Fibroblast of upper back skin (primary cell): ENCODE data around the gene SETMAR.
A peak's percentile ranks its signal among the peaks of the same experiment; 100 is the strongest.
"Not testable (repeated sequence)": the region's sequence is repeated elsewhere in the genome, so short reads cannot be mapped to it uniquely, and the experiment has no call there.

Experiments used
- DNase-seq: peaks from one replicate; pipeline ENCODE4 v3.0.0-alpha.2; 2013

The SETMAR gene

GRCh38 chr3:4314688-4315087 lies 11.5 kb downstream of the SETMAR start:
- no peak for DNase-seq

DNA sequence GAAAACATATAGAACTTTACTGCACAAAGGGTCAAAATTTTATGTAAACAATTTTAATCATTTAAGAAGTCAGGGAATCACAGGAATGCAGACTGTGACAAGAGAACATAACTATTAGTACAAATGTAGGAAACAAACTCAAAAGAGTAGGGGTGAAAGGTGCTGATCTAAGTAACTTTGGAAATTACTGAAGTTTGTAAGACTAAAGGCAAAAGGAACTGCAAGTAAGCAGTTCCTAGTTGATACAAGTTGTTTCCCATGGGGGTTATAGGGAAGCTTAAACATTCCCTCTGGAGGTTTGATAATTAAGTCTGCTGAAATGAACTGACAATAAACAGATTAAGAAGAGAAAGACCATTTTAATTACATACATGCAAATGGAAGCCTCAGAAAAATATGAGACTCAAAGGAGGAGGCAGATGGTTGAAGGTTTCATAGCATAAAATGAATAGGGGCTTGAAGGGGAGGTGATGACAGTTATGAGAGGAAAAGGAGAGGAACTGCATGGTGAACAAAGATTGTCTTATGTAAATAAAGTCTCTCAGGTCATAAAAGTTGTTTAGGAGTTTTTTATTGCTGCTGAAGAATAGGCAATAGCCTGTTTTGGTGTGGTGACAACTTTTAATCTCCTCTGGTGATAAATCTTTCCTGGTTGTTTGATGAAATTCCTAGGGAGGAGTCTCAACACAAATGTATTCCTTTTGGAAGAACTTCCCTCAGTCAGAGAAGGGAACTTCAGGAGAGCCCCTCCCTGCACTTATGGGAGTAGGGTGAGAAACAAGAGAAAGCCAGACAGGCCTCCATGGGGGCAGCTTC lies 17.1 kb downstream of the SETMAR start:
- no peak for DNase-seq

GRCh38 chr3:4321732-4322131 lies 18.6 kb downstream of the SETMAR start:
- DNase-seq, result no peak

GRCh38 chr3:4322635-4323034 lies 19.5 kb downstream of the SETMAR start:
- DNase-seq, result peak; percentile 89

GRCh38 chr3:4323246-4324027 lies 20.3 kb downstream of the SETMAR start:
- DNase-seq, result peak; percentile 28

DNA sequence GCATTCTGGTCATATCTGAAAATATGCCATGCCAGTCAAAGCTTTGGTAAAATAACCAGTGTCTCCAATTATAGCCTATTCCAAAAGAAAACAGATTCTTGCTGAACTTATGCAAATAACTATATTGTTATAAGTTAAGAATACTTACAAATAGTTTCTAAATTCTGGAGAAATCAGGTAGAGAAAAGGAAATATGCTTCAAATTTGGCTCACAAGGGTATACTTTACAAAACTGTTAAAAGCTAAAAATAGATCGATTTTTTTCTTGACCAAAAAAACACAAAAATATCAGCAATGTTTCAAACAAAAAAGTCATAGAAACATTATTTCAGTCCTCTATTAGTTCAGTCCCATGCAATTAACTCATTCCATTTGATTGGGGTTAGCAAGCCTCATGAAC lies 23.7 kb downstream of the SETMAR start:
- no peak for DNase-seq

- DNase-seq, result not testable (repeated sequence)
These were observed 26.6 kb downstream of the SETMAR start for GRCh38 chr3:4329806-4330205.

- DNase-seq, result no peak
These were observed 28.9 kb downstream of the SETMAR start for GRCh38 chr3:4332111-4332510.

DNA sequence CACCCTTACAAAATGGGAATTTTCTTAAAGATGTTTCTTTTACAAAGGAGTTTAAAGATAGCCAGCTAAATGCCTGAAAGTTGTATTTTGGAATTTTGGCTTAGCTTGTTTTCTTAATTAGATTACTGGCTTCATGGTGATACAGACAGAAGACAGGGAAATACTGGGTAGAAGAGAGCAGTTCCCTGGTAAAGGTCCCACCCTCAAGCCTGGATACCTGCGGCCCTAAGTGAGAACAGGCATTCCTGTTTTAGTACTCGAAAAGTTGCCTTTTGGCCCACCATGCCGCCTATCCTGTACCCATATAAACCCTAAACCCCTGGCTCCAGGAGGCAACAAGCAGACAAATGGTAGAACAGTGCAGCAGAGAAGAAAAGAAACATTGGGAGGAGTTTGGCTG lies 29.4 kb downstream of the SETMAR start:
- DNase-seq, result no peak

DNA sequence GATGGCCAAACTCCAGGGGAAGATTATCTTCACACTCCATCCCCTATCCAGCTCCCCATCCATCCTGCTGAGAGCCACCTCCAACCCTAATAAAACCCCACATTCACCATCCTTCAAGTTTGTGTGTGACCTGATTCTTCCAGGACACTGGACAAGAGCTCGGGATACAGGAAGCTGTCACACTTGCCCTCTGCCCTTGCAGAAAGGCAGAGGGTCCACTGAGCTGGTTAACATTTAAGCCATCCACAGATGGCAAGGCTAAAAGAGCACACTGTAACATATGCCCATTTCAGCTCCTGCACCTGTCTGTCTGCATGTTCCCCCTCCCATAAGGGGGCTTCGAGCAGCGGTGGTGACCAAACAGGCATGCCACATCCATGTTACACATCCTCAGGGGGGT lies 29.8 kb downstream of the SETMAR start:
- DNase-seq, result no peak

- no peak for DNase-seq
These were observed 31.4 kb downstream of the SETMAR start for GRCh38 chr3:4334548-4334947.

GRCh38 chr3:4335840-4336562 lies 32.8 kb downstream of the SETMAR start:
- DNase-seq, result no peak

DNA sequence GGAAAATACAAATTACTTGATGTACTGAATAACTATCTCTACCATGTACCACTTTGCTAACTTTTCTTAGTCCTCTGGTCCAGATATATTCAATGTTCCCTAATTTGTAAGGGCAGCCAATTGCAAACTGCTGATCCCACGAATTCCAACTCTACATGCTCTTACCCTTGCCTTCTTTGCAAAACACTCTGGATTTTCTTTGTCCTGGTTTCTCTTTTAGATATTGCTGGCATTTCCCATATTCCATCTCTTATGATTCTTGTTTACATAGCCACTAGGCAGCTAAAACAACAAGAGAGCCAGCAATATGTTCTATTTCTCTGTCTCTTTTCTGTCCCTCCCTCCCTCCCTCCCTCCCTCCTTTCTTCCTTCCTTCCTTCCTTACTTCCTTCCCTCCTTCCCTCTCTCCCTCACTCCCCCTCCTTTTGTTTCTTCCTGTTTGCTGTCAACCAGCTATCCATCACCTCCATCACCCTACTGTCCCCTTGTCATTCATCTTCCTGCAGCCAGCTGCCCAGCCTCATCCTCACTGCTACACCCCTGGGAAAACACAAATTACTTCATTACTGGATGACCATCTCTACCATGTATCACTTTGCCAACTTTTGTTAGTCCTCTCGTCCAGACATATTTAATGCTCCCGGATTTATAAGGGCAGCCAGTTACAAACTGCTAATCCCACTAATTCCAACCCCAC lies 33.8 kb downstream of the SETMAR start:
- no peak for DNase-seq

DNA sequence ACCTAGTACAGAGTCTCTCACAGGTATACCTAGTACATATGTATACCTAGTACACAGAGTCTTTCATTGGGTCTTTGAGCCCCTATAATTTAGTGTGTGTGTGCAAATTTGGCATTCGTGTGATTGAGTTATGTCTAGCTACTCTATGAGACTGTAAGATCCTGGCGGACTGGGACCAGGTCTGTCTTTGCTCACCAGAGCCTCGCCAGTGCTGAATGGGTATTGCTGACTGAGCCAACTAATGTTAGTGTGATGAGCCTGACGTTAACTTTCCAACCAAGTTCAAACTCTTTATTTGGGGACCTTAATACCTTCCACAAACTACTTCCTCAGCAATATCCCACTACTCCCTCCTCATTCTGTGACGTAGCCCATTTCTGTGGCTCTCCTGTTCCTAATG lies 35.6 kb downstream of the SETMAR start:
- no peak for DNase-seq

DNA sequence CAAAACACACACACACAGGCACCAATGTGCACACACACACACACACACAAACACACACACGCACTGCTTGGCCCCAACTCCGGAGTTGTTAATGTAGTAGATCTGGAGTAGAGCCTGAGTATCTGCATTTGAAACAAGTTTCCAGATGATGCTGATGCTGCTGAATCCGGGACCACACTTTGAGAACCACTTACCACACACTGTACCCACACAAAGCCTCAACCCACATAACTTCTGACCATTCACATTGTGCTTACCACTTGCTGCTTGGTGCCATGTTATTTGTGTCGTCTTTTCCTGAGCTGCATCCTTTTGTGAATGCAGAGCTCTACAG lies 36.9 kb downstream of the SETMAR start:
- no peak for DNase-seq

DNA sequence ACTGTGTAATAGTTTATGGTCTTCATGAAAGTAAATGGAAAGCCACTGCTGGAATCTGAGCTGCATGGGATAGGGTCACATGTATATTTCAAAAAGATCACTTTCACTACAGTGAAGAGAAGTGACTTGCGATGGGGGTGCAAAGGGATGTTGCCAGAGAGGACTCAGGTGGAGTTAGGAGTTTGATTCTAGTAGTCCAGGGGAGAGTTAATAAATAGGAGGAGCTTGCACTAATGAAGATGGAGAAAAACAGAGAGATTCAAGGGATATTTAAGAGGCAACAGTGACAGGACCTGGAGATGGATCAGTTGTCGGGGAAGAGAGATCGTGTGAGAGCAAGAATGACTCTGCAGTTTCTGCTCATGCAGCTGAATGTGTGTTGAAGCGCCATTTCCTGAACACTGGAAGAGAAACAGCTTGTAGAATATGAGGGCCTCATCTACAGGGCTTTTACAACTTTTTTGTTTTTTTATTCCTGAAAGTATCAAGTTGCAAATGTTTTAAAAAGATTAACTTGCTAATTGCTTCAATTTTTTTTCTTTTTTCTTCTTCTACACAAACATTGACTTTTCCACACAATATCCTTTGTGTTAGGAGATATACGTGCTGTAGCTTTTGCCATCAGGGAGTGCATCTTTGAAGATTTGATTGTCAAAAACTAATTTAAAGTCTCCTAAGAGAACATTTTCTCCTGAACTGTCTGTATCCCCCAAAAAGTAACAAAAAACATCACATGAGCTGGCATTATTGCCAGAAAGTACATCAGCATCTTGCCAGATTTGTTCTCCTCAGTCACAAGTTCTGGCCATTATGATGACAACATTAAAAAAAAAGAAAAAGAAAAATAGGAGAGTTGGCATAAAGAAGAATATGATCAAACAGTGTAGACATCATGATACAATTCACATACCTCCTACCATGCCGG lies 37.5 kb downstream of the SETMAR start:
- DNase-seq, result no peak

DNA sequence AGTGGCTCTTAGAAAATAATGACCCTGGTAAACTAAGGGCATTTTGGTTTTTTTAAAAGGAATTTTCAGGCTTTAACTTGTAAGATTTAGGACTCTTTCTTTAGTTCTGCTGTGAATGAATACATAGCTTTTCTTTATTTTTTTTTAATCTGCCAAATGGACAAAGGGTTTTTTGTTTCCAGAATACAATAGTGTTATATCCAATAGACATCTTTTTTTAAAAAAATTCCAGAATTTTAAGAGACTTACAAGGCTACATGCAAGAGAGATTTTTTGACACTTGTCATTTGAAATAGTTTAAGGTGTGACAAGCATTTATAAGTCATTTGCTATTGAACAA lies 38.1 kb downstream of the SETMAR start:
- DNase-seq, result no peak

- peak; percentile 60 for DNase-seq
These were observed 40.1 kb downstream of the SETMAR start for GRCh38 chr3:4343258-4343657.

- peak; percentile 65 for DNase-seq
These were observed 47.6 kb downstream of the SETMAR start for GRCh38 chr3:4350789-4351163.

- no peak for DNase-seq
These were observed 48.1 kb downstream of the SETMAR start for GRCh38 chr3:4351164-4351855.

- DNase-seq, result no peak
These were observed 48.7 kb downstream of the SETMAR start for GRCh38 chr3:4351872-4352271.
